NT2/D1 (cell line): ENCODE data around the gene CHCHD2.
"Not testable (repeated sequence)": the region's sequence is repeated elsewhere in the genome, so short reads cannot be mapped to it uniquely, and the experiment has no call there.

Source experiments
- YY1 ChIP-seq: IDR thresholded peaks from 2 replicates; pipeline ENCODE4 v1.6.1; 2011; ENCODE audit not compliant: insufficient read length, insufficient read depth
- ZNF274 ChIP-seq: IDR thresholded peaks from 2 replicates; pipeline ENCODE4 v1.6.1; 2011; ENCODE audit warnings: mild to moderate bottlenecking, low read depth, low read length

- not testable (repeated sequence) for TF ChIP-seq YY1, ZNF274
Measured at GRCh38 chr7:56092388-56092787, 13.9 kb downstream of the CHCHD2 start.
